ENCODE measurements around the gene SPOUT1.
"Not testable (repeated sequence)": the region's sequence is repeated elsewhere in the genome, so short reads cannot be mapped to it uniquely, and the experiment has no call there.

GRCh38 chr9:128780093-128780492 lies 49.5 kb downstream of the SPOUT1 start:
- TF ChIP-seq CTCF (conservative IDR thresholded peaks at IDR 0.05); EZH2 (IDR thresholded peaks at IDR 0.05; ENCODE audit: low read depth): not testable (repeated sequence)
